Measurements from ENCODE around the gene CHRDL2. TPM values are rescaled to one million over a fixed set of nuclear protein-coding genes. Genes with fewer than 3 reads are reported as not detected.

The CHRDL2 gene
- total RNA-seq, 6 experiments from 2014 or later, result not detected

- Mint-ChIP-seq H3K27me3 (ENCODE audit: insufficient read depth) (peaks cover 23% of the 10 kb centered on the region), H3K36me3 (ENCODE audit: low read depth) (no peaks in the 10 kb centered on the region), H3K9me3 (no peaks in the 10 kb centered on the region), H3K4me1 (ENCODE audit: low read depth) (peaks cover 6% of the 10 kb centered on the region; the same call in 1 of the 2 replicates), H3K4me3 (no peak overlapping the region), H3K27ac (no peak overlapping the region)
- no peak for TF ChIP-seq CTCF (IDR thresholded peaks at IDR 0.05)
- DNase-seq, result no peak
Measured at GRCh38 chr11:74720596-74721478, 10.4 kb downstream of the CHRDL2 start.

- no peak for TF ChIP-seq CTCF (IDR thresholded peaks at IDR 0.05)
Measured at GRCh38 chr11:74719011-74719410, 12.2 kb downstream of the CHRDL2 start.

GRCh38 chr11:74717221-74717969 is 13.8 kb downstream of the CHRDL2 start:
- H3K4me3 Mint-ChIP-seq, result no peak overlapping the region
- H3K9me3 Mint-ChIP-seq, result no peaks in the 10 kb centered on the region
- H3K27ac Mint-ChIP-seq, result no peak overlapping the region
- H3K36me3 Mint-ChIP-seq (ENCODE audit: low read depth), result no peaks in the 10 kb centered on the region
- H3K27me3 Mint-ChIP-seq (ENCODE audit: insufficient read depth), result peaks cover 24% of the 10 kb centered on the region
- no peak for DNase-seq
- H3K4me1 Mint-ChIP-seq (ENCODE audit: low read depth), result no peaks in the 10 kb centered on the region
- TF ChIP-seq CTCF (IDR thresholded peaks at IDR 0.05), result no peak

More at GRCh38 chr11:74719011-74719410, 12.2 kb downstream of the CHRDL2 start:
- peaks cover 22% of the 10 kb centered on the region for H3K27me3 Mint-ChIP-seq (ENCODE audit: insufficient read depth)
- H3K4me3 Mint-ChIP-seq, result no peak overlapping the region
- H3K36me3 Mint-ChIP-seq (ENCODE audit: low read depth), result no peaks in the 10 kb centered on the region
- no peaks in the 10 kb centered on the region for H3K4me1 Mint-ChIP-seq (ENCODE audit: low read depth)
- no peaks in the 10 kb centered on the region for H3K9me3 Mint-ChIP-seq
- no peak overlapping the region for H3K27ac Mint-ChIP-seq
- no peak for DNase-seq

GRCh38 chr11:74714904-74715303 is 16.3 kb downstream of the CHRDL2 start:
- peaks cover 11% of the 10 kb centered on the region for H3K4me1 Mint-ChIP-seq (ENCODE audit: low read depth)
- no peak for TF ChIP-seq CTCF (IDR thresholded peaks at IDR 0.05)
- no peak for DNase-seq
- peaks cover 19% of the 10 kb centered on the region for H3K27me3 Mint-ChIP-seq (ENCODE audit: insufficient read depth)
- no peaks in the 10 kb centered on the region for H3K36me3 Mint-ChIP-seq (ENCODE audit: low read depth)
- H3K9me3 Mint-ChIP-seq, result no peaks in the 10 kb centered on the region
- no peak overlapping the region for H3K27ac Mint-ChIP-seq
- no peak overlapping the region for H3K4me3 Mint-ChIP-seq

GRCh38 chr11:74713686-74714085 is 17.5 kb downstream of the CHRDL2 start:
- peaks cover 14% of the 10 kb centered on the region for H3K27me3 Mint-ChIP-seq (ENCODE audit: insufficient read depth)
- H3K27ac Mint-ChIP-seq, result no peak overlapping the region
- H3K9me3 Mint-ChIP-seq, result no peaks in the 10 kb centered on the region
- no peak overlapping the region for H3K4me3 Mint-ChIP-seq
- H3K4me1 Mint-ChIP-seq (ENCODE audit: low read depth), result peaks cover 11% of the 10 kb centered on the region
- no peak for TF ChIP-seq CTCF (IDR thresholded peaks at IDR 0.05)
- no peaks in the 10 kb centered on the region for H3K36me3 Mint-ChIP-seq (ENCODE audit: low read depth)
- DNase-seq, result no peak

Measured in HFFc6 (cell line).